Measurements from ENCODE around the gene KIF12. TPM values are rescaled to one million over a fixed set of nuclear protein-coding genes. Genes with fewer than 3 reads are reported as not detected.

The KIF12 gene
- total and polyA plus RNA-seq, 2 of the 8 experiments (the other 6 are each of a cell fraction or from before 2014, with no cell fraction given) = 2.9 to 3.9 TPM

GRCh38 chr9:114146735-114147134, 47.6 kb upstream of the KIF12 start (continued):
- TF ChIP-seq CHD7 (IDR thresholded peaks at IDR 0.05; ENCODE audit: insufficient replicate concordance, low read length) = no peak

All from H1 (cell line).